Uterus (tissue), 2 donors: ENCODE measurements around the gene UBR7.

Source experiments
- CTCF ChIP-seq, 4 experiments: fragments of 200-600 bp in 2 of 4; fragments of 450-650 bp in 2 of 4; sonication (generic) in 2 of 4; IDR thresholded peaks; one replicate each; pipeline ENCODE4 v1.5.1; 2016 to 2019; ENCODE audit warnings: antibody characterized with exemption in 4 of 4, mild to moderate bottlenecking in 2 of 4, moderate library complexity in 1 of 4
- POLR2A ChIP-seq, 2 donors: fragments of 450-650 bp; IDR thresholded peaks; one replicate each; pipeline ENCODE4 v1.6.1; 2016; ENCODE audit warnings: antibody characterized with exemption in 2 of 2, mild to moderate bottlenecking in 1 of 2, moderate library complexity in 1 of 2

DNA sequence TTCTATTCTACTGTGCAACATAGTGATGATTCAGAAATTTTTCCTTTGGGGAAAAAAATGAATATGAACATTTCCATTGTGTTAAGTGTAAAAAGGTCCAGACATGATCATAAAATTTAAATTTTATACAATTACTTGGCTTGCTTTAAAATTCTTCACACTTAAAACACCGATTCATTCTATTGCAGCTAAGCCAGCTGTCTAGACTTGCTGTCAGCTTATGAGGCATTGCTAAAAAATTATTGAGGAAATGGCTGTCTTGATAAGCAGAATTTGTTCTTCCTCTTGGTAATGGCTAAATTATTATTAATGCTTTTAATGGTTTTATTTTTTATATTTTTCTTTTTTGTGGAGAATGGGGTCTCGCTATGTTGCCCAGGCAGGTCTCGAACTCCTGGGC, 20.1 kb upstream of the UBR7 start:
- no peak for TF ChIP-seq CTCF (IDR thresholded peaks at IDR 0.05)
- TF ChIP-seq POLR2A (IDR thresholded peaks at IDR 0.05): no peak
